Gastroesophageal sphincter (tissue), 4 donors: ENCODE results near the gene GEMIN7. TPM values are rescaled to one million over a fixed set of nuclear protein-coding genes. Genes with fewer than 3 reads are reported as not detected.

ENCODE experiments used
- ATAC-seq: fragments of 150-250 bp; one replicate; pipeline ENCODE4 v1.9.1; 2016; ENCODE audit warnings: mild to moderate bottlenecking, moderate library complexity
- H3K27ac ChIP-seq, 4 donors: fragments of 200-600 bp; sonication (generic) in 3 of 4; 1 replicate in 3 of 4; 2 replicates in 1 of 4; pipeline ENCODE4 v1.5.1; 2016 to 2019
- H3K27me3 ChIP-seq: fragments of 200-600 bp; sonication (generic); one replicate; pipeline ENCODE4 v1.5.1; 2019
- H3K36me3 ChIP-seq, 2 donors: fragments of 200-600 bp; sonication (generic); one replicate each; pipeline ENCODE4 v1.5.1; 2019; ENCODE audit warnings: control low read depth in 1 of 2
- H3K4me1 ChIP-seq, 3 donors: fragments of 200-600 bp; sonication (generic); 1 replicate in 2 of 3; 2 replicates in 1 of 3; pipeline ENCODE4 v1.5.1; 2016 to 2019; ENCODE audit warnings: control low read depth in 2 of 3
- H3K4me3 ChIP-seq, 2 donors: fragments of 200-600 bp; sonication (generic); one replicate each; pipeline ENCODE4 v1.5.1; 2019; ENCODE audit warnings: mild to moderate bottlenecking in 1 of 2, moderate library complexity in 1 of 2
- H3K9me3 ChIP-seq, 3 donors: fragments of 200-600 bp; sonication (generic); one replicate each; pipeline ENCODE4 v1.5.1; 2017 to 2019; ENCODE audit warnings: control low read depth in 2 of 3
- EP300 ChIP-seq: sonication (generic); formaldehyde crosslinking; IDR thresholded peaks from one replicate; pipeline ENCODE4 v1.6.1; 2017; ENCODE audit warnings: antibody characterized with exemption, mild to moderate bottlenecking
- POLR2A ChIP-seq, 2 donors: fragments of 450-650 bp; IDR thresholded peaks; one replicate each; pipeline ENCODE4 v1.6.1; 2017; ENCODE audit warnings: antibody characterized with exemption in 2 of 2, mild to moderate bottlenecking in 2 of 2, moderate library complexity in 1 of 2
- POLR2AphosphoS5 ChIP-seq: sonication (generic); formaldehyde crosslinking; IDR thresholded peaks from one replicate; pipeline ENCODE4 v1.6.1; 2017; ENCODE audit warnings: antibody characterized with exemption
- WGBS, 2 donors: methylation state at CpG; one replicate each; pipeline ENCODE4 v1.1.5; 2018; ENCODE audit warnings: low coverage in 1 of 2; 5-methylcytosine and 5-hydroxymethylcytosine counted together
- total RNA-seq, 4 donors: library from RNA; depleted of rRNA; stranded (reverse); fragments of >200 nt; gene quantifications; one replicate each; pipeline ENCODE4 v1.1.0, GENCODE V29; 2016
- TF ChIP-seq, protein P1 (sequence below), 4 experiments: fragments of 200-600 bp in 2 of 4; fragments of 450-650 bp in 2 of 4; sonication (generic) in 1 of 4; IDR thresholded peaks; one replicate each; pipeline ENCODE4 v1.5.1; 2017 to 2019; ENCODE audit warnings: antibody characterized with exemption in 4 of 4, mild to moderate bottlenecking in 2 of 4, moderate library complexity in 2 of 4

GEMIN7 gene
- total RNA-seq, 4 donors from 2014 or later = 6.4 to 17.6 (median 14.8) TPM

DNA sequence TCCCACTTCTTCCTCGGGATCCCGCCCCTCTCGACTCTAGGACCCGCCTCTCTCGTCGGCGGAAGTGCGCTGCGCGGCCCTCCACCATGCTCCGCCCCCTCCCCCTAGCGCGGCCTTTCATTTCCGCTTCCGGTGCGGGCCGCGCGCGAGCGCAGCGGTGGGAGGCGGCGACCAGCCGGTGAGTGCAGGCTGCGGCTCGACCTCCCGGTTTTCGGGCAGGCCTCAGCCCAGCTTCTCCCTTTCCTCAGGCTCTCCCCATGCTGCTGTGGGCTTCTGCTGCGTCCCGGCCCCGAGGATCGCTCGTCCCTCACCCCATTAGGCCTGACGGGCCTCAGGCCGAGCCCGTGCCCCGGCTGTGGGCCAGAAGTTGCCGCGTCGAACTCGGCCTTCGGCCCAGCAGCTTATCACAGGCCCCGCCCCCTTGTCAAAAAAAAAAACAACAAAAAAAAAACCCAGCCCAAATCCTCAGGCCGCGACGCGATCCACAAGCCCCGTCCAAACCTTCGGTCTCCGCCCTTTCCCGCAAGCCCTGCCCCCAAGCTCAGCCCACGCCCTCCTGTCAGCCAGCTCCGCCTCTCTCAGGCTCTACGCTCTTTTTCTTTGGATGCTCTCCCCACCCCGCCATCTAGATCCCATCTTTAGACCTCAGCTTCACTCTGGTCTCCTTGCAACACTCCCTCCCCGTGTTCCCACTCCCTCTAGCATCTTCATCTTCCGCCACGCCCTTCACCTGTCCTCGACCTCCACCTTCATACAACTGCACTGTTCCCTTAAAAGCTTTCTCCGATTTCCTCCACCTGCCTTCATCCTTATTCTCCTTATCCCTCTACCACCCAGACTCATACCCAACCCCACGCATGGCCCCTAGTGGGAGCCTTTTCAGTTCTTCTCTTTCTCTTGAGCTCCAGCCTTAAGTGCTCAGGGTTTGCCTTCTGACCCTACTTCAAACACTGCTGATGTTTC, 39.8 kb upstream of the GEMIN7 start, which contains the start of gene CLASRP:
Gene CLASRP, plus strand, starts transcription at position 115 of the 963 bp plus-strand sequence. CDS start 1,168 bp downstream, outside the sequence.
- Histone ChIP-seq H3K4me1 (peaks cover 6 to 49% (median 24%) of the 10 kb centered on the region in 3 donors), H3K9me3 (peaks cover 0 to 4% (median 0%) of the 10 kb centered on the region in 3 donors), H3K36me3 (peaks cover 0 to 70% of the 10 kb centered on the region in 2 donors), H3K27ac (peak within 1 kb of the TSS; percentile 55 to 95 (median 90)), H3K27me3 (no peaks in the 10 kb centered on the region), H3K4me3 (peak within 1 kb of the TSS; percentile 53 to 67)
- peak; percentile 89 to 91 for TF ChIP-seq POLR2A (IDR thresholded peaks at IDR 0.05)
- TF ChIP-seq POLR2AphosphoS5 = peak; percentile 96
- TF ChIP-seq, protein P1, sequence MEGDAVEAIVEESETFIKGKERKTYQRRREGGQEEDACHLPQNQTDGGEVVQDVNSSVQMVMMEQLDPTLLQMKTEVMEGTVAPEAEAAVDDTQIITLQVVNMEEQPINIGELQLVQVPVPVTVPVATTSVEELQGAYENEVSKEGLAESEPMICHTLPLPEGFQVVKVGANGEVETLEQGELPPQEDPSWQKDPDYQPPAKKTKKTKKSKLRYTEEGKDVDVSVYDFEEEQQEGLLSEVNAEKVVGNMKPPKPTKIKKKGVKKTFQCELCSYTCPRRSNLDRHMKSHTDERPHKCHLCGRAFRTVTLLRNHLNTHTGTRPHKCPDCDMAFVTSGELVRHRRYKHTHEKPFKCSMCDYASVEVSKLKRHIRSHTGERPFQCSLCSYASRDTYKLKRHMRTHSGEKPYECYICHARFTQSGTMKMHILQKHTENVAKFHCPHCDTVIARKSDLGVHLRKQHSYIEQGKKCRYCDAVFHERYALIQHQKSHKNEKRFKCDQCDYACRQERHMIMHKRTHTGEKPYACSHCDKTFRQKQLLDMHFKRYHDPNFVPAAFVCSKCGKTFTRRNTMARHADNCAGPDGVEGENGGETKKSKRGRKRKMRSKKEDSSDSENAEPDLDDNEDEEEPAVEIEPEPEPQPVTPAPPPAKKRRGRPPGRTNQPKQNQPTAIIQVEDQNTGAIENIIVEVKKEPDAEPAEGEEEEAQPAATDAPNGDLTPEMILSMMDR (IDR thresholded peaks at IDR 0.05) = peak in 1 of 4 experiments; percentile 12
- TF ChIP-seq EP300 = no peak
- peak; percentile 98 for ATAC-seq
- WGBS, 2 donors = 4 to 5% methylated on average over 21 to 31 of the region's 62 CpGs

DNA sequence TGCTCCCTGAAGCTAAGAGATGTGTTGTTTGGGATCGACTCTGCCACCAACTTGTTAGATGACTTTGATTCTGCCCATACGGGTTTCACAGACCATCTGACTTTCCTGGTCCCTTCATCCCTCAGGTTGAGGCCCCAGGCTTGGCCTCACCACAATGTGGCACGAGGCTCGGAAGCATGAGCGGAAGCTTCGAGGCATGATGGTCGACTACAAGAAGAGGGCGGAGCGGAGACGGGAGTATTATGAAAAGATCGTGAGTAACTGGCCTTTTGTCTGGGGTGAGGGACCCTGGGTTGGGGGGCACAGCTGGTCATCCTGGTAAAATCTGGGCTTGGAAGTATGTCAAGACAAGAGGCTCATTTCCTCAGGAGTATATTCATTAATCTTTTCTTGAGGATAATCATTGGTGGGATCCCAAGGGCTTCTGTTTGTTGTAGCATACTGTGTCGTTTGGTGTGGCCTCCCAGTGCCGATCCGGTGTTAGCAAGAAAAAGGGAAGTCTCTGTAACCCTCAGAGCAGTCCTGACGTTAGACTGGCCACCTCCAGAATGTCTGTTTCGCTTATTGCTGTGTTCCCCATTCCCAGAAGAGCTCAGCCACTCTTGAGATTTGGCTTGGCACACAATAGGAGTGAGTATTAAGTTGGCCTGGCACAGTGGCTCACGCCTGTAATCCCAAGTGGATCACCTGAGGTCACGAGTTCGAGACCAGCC, 38.8 kb upstream of the GEMIN7 start:
- TF ChIP-seq POLR2A (IDR thresholded peaks at IDR 0.05) = no peak
- no peak for TF ChIP-seq POLR2AphosphoS5
- TF ChIP-seq, protein P1 (IDR thresholded peaks at IDR 0.05) = no peak
- no peak for TF ChIP-seq EP300
- Histone ChIP-seq H3K9me3 (peaks cover 0 to 4% (median 0%) of the 10 kb centered on the region in 3 donors), H3K36me3 (peaks cover 0 to 70% of the 10 kb centered on the region in 2 donors), H3K4me1 (peaks cover 6 to 59% (median 25%) of the 10 kb centered on the region in 3 donors), H3K27me3 (no peaks in the 10 kb centered on the region), H3K4me3 (peak overlapping the region; percentile 53 to 67), H3K27ac (peak overlapping the region in 3 of 4 donors; percentile 7 to 93 (median 88))
- ATAC-seq = no peak
- 62 to 80% methylated on average over 1 to 7 of the region's 19 CpGs for WGBS, 2 donors

DNA sequence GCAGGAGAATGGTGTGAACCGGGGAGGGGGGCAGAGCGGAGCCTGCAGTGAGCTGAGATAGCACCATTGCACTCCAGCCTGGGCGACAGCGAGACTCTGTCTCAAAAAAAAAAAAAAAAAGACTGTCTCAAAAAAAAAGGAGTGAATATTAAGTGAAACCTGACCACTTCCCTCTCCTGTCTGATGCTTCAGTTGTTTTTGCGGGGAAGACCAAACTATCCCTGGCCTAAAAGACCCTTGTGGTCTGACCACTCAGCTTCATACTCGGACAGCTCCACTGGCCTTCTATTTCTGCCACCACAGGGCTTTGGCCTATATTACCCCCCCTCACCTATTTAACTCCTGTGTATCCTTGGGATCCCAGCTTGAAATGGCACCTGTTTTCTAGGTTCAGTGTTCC, 37.9 kb upstream of the GEMIN7 start:
- Histone ChIP-seq H3K9me3 (no peaks in the 10 kb centered on the region), H3K36me3 (peaks cover 0 to 70% of the 10 kb centered on the region in 2 donors), H3K4me3 (no peak overlapping the region), H3K27me3 (no peaks in the 10 kb centered on the region), H3K4me1 (peaks cover 6 to 68% (median 33%) of the 10 kb centered on the region in 3 donors), H3K27ac (no peak overlapping the region)
- no peak for TF ChIP-seq EP300
- TF ChIP-seq, protein P1 (IDR thresholded peaks at IDR 0.05) = no peak
- TF ChIP-seq POLR2A (IDR thresholded peaks at IDR 0.05) = no peak
- no peak for TF ChIP-seq POLR2AphosphoS5
- ATAC-seq = no peak
- WGBS, 2 donors = 58 to 63% methylated on average over 2 of the region's 6 CpGs

DNA sequence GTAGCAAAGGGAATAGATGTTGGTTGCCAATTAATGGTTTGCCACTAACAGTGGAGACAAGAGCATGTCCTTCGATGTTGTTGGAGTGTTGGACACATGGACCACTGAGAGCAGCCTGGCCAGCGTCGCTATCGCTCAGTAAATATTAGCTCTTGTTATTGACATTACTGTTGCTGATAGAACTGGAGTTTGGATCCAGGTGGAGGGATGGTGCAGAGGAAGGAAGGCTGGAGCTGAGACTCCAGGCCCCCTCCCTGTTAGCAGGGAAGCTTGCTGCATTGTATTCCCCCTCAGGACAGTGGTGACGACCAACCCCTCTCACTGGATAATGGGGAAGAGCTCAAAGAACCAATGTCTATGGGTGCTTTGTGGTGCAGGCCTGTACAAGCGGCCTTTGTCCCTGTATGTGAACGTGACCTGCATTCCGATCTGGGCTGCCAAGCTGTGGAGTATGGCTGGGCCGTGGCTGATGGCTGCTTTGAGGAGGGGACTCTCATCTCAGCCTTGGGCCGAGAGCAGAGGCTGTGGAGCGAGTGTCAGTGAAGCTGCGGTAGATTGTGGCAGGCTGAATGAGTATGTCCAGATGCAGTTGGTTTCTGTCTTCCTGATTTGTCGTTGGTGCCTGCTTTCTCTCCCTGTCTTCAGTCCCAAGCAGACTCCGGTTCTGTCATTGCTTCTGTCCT, 33.2 kb upstream of the GEMIN7 start:
- peaks cover 0 to 89% (median 22%) of the 10 kb centered on the region in 3 donors for H3K4me1 ChIP-seq
- no peak overlapping the region for H3K27ac ChIP-seq
- 71 to 84% methylated on average over 8 to 9 of the region's 14 CpGs for WGBS, 2 donors
- no peak for TF ChIP-seq EP300
- TF ChIP-seq, protein P1 (IDR thresholded peaks at IDR 0.05) = no peak
- ATAC-seq = no peak
- H3K9me3 ChIP-seq = no peaks in the 10 kb centered on the region
- no peak overlapping the region for H3K4me3 ChIP-seq
- no peaks in the 10 kb centered on the region for H3K27me3 ChIP-seq
- H3K36me3 ChIP-seq = peaks cover 0 to 62% of the 10 kb centered on the region in 2 donors
